ENCODE data around the gene DNAAF8. TPM values are rescaled to one million over a fixed set of nuclear protein-coding genes. Genes with fewer than 3 reads are reported as not detected.

Gene DNAAF8
- polyA plus RNA-seq, 3 donors = 0.04 to 0.36 TPM; not detected in 1

DNA sequence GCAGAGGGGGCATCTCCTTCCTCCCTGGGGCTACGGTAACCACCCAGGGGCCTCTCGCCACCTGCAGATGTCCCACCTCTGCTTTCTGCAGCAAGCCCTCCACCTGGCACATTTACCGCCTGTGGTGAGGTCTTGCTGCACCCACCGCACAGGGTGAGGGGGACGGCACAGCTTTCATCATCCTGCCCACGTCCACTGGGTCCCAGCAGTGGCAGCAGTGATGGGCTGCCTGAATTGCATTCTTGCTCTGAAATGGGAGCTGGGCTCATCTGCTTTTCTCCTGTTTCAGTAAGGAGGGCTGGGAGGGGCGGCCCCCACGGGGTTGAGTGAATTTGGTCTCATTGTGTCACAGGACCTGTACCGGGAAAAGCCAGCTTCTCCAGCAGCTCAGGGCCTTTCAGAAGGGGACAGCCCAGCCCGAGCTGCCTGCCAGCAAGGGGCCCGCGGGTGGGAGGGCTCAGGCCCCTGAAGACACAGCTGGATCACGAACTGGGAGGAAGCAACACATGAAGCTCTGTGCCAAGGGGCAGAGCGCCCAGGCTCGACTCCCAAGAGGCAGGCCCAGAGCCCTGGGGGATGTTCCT lies 12.7 kb downstream of the DNAAF8 start:
- no peak for DNase-seq
- intact Hi-C loops (cut with micrococcal nuclease) = no loop called here
- Histone ChIP-seq H3K9me3 (replicated peaks in 1 of 2; ENCODE audit: control insufficient read depth in 1 of 2, insufficient read depth in 1 of 2, low read length in 2 of 2) (no peaks in the 10 kb centered on the region), H2AFZ (ENCODE audit: insufficient read depth, low read depth, low read length, poor library complexity, severe bottlenecking) (no peak overlapping the region), H3K9ac (ENCODE audit: insufficient read depth, low read length, poor library complexity, severe bottlenecking) (no peak overlapping the region), H3K36me3 (replicated peaks in 1 of 2; ENCODE audit: control insufficient read depth in 1 of 2, insufficient read depth in 2 of 2, low read length in 2 of 2) (peaks cover 20 to 25% of the 10 kb centered on the region in 2 donors), H3K4me3 (replicated peaks in 1 of 3; ENCODE audit: low read depth in 2 of 3, low read length in 3 of 3) (no peak overlapping the region), H3K27ac (ENCODE audit: low read depth in 1 of 2, low read length in 2 of 2) (no peak overlapping the region), H3K27me3 (ENCODE audit: control insufficient read depth in 2 of 2, insufficient read depth in 2 of 2, low read length in 2 of 2) (no peaks in the 10 kb centered on the region), H3K79me2 (ENCODE audit: insufficient read depth, low read length) (no peaks in the 10 kb centered on the region), H3K4me2 (replicated peaks; ENCODE audit: extremely low read depth, low read length, poor library complexity, severe bottlenecking) (no peak overlapping the region), H4K20me1 (ENCODE audit: insufficient read depth, low read length) (no peaks in the 10 kb centered on the region), H3K4me1 (ENCODE audit: control insufficient read depth in 1 of 2, insufficient read depth in 2 of 2, low read length in 2 of 2) (peaks cover 4 to 6% of the 10 kb centered on the region in 2 donors)
- TF ChIP-seq, protein P1, sequence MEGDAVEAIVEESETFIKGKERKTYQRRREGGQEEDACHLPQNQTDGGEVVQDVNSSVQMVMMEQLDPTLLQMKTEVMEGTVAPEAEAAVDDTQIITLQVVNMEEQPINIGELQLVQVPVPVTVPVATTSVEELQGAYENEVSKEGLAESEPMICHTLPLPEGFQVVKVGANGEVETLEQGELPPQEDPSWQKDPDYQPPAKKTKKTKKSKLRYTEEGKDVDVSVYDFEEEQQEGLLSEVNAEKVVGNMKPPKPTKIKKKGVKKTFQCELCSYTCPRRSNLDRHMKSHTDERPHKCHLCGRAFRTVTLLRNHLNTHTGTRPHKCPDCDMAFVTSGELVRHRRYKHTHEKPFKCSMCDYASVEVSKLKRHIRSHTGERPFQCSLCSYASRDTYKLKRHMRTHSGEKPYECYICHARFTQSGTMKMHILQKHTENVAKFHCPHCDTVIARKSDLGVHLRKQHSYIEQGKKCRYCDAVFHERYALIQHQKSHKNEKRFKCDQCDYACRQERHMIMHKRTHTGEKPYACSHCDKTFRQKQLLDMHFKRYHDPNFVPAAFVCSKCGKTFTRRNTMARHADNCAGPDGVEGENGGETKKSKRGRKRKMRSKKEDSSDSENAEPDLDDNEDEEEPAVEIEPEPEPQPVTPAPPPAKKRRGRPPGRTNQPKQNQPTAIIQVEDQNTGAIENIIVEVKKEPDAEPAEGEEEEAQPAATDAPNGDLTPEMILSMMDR (IDR thresholded peaks at IDR 0.05) = no peak
- 74% methylated on average over 14 of the region's 15 CpGs for WGBS (ENCODE audit: insufficient coverage)
- H3K9me3 Mint-ChIP-seq = no peaks in the 10 kb centered on the region
- peaks cover 8 to 17% (median 12%) of the 10 kb centered on the region in 3 donors for H3K27me3 Mint-ChIP-seq (ENCODE audit: low read depth in 3 of 3)
- no peak overlapping the region for H3K27ac Mint-ChIP-seq
- peaks cover 10% of the 10 kb centered on the region for H3K4me1 Mint-ChIP-seq
- H3K36me3 Mint-ChIP-seq = peaks cover 13 to 19% of the 10 kb centered on the region in 2 donors
- no peak overlapping the region for H3K4me3 Mint-ChIP-seq

DNA sequence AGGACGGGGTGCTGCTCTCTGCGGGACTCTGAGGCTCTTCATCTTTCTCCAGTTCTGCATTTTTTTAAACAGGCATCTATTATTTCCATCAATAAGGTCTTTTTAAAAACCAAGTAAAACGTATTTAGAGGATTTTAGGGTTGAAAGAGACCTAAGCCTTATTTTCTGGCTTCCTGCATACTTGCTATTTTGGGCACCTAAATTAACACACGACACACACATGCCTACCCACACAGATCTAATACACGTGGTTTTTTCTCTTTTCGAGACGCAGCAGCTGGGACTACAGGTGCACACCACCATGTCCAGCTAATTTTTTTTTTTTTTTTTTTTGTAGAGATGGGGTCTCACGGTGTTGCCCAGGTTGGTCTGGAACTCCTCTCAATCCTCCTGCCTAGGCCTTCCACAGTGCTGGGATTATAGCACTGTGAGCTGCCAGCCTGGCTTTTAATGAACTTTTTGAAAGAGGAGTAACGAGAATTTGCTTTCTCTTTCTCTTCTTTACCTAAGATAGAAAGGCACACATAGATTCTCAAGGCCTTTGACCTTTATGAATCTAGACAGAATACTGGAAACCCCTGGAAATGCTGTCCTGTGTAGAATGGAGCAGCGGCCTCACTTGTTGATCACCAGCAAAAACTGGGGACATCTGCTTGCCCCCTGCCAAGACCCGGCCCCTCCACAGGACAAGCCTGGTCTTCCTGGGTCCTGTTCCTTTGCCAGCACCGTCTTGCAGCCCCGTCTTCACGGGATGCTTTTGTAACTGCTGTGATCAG lies 13.8 kb downstream of the DNAAF8 start:
- 96% methylated on average over 5 of the region's 14 CpGs for WGBS (ENCODE audit: insufficient coverage)
- no peak overlapping the region for H3K9ac ChIP-seq (ENCODE audit: insufficient read depth, low read length, poor library complexity, severe bottlenecking)
- H3K27me3 Mint-ChIP-seq (ENCODE audit: low read depth in 3 of 3) = peaks cover 5 to 8% (median 8%) of the 10 kb centered on the region in 3 donors
- TF ChIP-seq, protein P1 (IDR thresholded peaks at IDR 0.05) = no peak
- no peaks in the 10 kb centered on the region for H3K27me3 ChIP-seq (ENCODE audit: control insufficient read depth in 2 of 2, insufficient read depth in 2 of 2, low read length in 2 of 2)
- H3K4me1 Mint-ChIP-seq = peaks cover 6% of the 10 kb centered on the region
- H3K27ac ChIP-seq (ENCODE audit: low read depth in 1 of 2, low read length in 2 of 2) = no peak overlapping the region
- no peak overlapping the region for H3K4me3 Mint-ChIP-seq
- H3K4me2 ChIP-seq (replicated peaks; ENCODE audit: extremely low read depth, low read length, poor library complexity, severe bottlenecking) = no peak overlapping the region
- H4K20me1 ChIP-seq (ENCODE audit: insufficient read depth, low read length) = no peaks in the 10 kb centered on the region
- intact Hi-C loops (cut with micrococcal nuclease) = no loop called here
- H3K4me1 ChIP-seq (ENCODE audit: control insufficient read depth in 1 of 2, insufficient read depth in 2 of 2, low read length in 2 of 2) = peaks cover 4 to 6% of the 10 kb centered on the region in 2 donors
- no peaks in the 10 kb centered on the region for H3K9me3 Mint-ChIP-seq
- DNase-seq = no peak
- no peaks in the 10 kb centered on the region for H3K79me2 ChIP-seq (ENCODE audit: insufficient read depth, low read length)
- H3K36me3 Mint-ChIP-seq = peaks cover 21 to 28% of the 10 kb centered on the region in 2 donors
- H3K27ac Mint-ChIP-seq = peak overlapping the region in 1 of 7 donors; percentile 68
- H3K4me3 ChIP-seq (replicated peaks in 1 of 3; ENCODE audit: low read depth in 2 of 3, low read length in 3 of 3) = no peak overlapping the region
- peaks cover 30 to 35% of the 10 kb centered on the region in 2 donors for H3K36me3 ChIP-seq (replicated peaks in 1 of 2; ENCODE audit: control insufficient read depth in 1 of 2, insufficient read depth in 2 of 2, low read length in 2 of 2)
- no peaks in the 10 kb centered on the region for H3K9me3 ChIP-seq (replicated peaks in 1 of 2; ENCODE audit: control insufficient read depth in 1 of 2, insufficient read depth in 1 of 2, low read length in 2 of 2)
- no peak overlapping the region for H2AFZ ChIP-seq (ENCODE audit: insufficient read depth, low read depth, low read length, poor library complexity, severe bottlenecking)
